Measurements from ENCODE around the gene ARHGDIG.

The ARHGDIG gene

GRCh38 chr16:278863-279366, 1.5 kb upstream of the ARHGDIG start:
- CTCF ChIA-PET, result interaction anchor here (1.2 kb wide), 1 partner anchor 44 kb away, joined by 3 read pairs; the partner anchor contains the start of gene FAM234A
- no peak overlapping the region for H3K4me3 ChIP-seq (ENCODE audit: low read depth, low read length)
- no peak for DNase-seq (ENCODE audit: low read depth, low spot score)
- POLR2A ChIA-PET, result no interaction called here
- no peak for TF ChIP-seq CTCF (IDR thresholded peaks at IDR 0.05; ENCODE audit: insufficient read depth, low read length, missing control alignments)

DNA sequence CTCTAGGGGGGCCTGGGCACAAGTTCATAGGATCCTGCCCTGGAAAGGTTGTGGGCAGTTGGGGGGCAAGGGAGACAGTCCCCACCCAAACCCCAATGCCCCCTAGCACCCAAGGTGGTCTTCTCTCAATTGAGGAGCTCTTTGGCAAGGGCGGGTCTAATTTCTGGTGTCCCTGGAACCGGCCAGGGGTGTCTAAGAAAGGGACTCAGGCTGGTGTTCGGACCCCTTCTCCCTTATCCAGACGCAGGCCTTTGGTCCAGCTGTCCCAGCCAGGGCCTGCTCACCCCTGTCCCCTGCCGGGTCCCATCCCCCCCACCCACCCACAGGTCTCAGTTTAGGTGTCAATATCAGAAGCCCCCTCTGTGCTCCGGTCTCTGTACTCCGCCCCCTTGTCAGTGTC, 860 bp upstream of the ARHGDIG start:
- no peak for DNase-seq (ENCODE audit: low read depth, low spot score)
- POLR2A ChIA-PET, result no interaction called here
- TF ChIP-seq CTCF (IDR thresholded peaks at IDR 0.05; ENCODE audit: insufficient read depth, low read length, missing control alignments), result no peak
- H3K4me3 ChIP-seq (ENCODE audit: low read depth, low read length), result no peak overlapping the region
- CTCF ChIA-PET, result interaction anchor here (1.2 kb wide), 1 partner anchor 44 kb away, joined by 3 read pairs; the partner anchor contains the start of gene FAM234A

DNA sequence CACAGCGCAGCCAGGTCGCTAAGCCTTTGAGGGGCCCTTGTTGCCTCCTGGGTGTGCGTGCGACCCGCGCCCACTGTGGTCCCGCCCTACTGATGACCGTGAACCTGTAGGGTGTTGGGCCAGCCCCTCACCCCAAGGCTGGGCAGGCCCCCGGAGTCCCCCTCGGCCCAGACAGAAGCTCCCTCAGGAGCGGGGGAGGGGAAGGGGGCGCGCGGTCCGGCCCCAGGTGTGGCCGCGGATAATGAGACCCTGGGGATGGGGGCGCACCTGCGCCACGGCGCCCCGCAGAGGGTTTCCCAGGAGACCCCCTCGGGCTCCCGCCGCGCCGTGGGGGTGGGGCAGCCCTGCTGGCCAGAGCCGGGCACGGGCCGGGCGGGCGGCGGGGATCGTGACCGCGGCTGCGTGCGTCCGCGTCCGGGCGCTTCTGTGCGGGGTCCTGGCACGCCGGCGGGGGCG, 358 bp upstream of the ARHGDIG start:
- TF ChIP-seq CTCF (IDR thresholded peaks at IDR 0.05; ENCODE audit: insufficient read depth, low read length, missing control alignments), result no peak
- CTCF ChIA-PET, result no interaction called here
- no peak overlapping the region for H3K4me3 ChIP-seq (ENCODE audit: low read depth, low read length)
- no peak for DNase-seq (ENCODE audit: low read depth, low spot score)
- POLR2A ChIA-PET, result no interaction called here

GRCh38 chr16:280991-281659, 734 bp downstream of the ARHGDIG start:
- TF ChIP-seq CTCF (IDR thresholded peaks at IDR 0.05; ENCODE audit: insufficient read depth, low read length, missing control alignments), result no peak
- H3K4me3 ChIP-seq (ENCODE audit: low read depth, low read length), result no peak overlapping the region
- ChIA-PET POLR2A (no interaction called here), CTCF (no interaction called here)
- DNase-seq (ENCODE audit: low read depth, low spot score), result no peak

DNA sequence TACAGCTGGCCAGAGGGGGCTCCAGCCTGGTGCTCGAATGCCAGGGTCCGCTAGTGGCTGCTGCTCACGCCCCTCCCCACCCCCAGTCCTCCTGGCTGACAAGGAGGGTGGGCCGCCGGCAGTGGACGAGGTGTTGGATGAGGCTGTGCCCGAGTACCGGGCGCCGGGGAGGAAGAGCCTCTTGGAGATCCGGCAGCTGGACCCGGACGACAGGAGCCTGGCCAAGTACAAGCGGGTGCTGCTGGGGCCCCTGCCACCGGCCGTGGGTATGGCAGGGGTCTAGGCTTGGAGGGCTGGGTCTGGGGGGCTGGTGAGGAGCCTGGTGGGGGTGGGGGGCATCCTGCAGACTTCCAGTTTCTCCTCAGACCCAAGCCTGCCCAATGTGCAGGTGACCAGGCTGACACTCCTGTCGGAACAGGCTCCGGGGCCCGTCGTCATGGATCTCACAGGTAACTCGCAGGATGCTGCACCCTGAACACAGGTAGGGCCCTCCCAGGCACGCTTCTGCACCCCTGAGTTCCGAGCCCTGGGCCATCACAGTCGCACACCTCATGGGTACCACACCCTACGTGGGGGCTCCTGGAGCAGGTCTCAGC, 1.4 kb downstream of the ARHGDIG start:
- TF ChIP-seq CTCF (IDR thresholded peaks at IDR 0.05; ENCODE audit: insufficient read depth, low read length, missing control alignments), result no peak
- H3K4me3 ChIP-seq (ENCODE audit: low read depth, low read length), result no peak overlapping the region
- POLR2A ChIA-PET, result no interaction called here
- no peak for DNase-seq (ENCODE audit: low read depth, low spot score)
- CTCF ChIA-PET, result no interaction called here

DNA sequence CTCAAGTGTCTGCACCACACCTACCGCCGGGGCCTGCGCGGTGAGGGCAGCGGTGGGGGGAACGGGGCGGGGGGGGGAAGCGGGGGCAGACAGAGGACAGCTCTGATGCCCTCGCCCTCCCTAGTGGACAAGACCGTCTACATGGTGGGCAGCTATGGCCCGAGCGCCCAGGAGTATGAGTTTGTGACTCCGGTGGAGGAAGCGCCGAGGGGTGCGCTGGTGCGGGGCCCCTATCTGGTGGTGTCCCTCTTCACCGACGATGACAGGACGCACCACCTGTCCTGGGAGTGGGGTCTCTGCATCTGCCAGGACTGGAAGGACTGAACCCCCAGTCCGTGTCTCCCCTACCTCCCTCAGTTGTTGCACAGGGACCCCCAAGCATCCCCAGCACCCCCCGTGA, 2.1 kb downstream of the ARHGDIG start:
- CTCF ChIA-PET, result no interaction called here

More for the DNA sequence above, 2.1 kb downstream of the ARHGDIG start:
- DNase-seq (ENCODE audit: low read depth, low spot score), result no peak
- no peak overlapping the region for H3K4me3 ChIP-seq (ENCODE audit: low read depth, low read length)
- no peak for TF ChIP-seq CTCF (IDR thresholded peaks at IDR 0.05; ENCODE audit: insufficient read depth, low read length, missing control alignments)
- POLR2A ChIA-PET, result no interaction called here

All from AG04449 (cell line).